Gastroesophageal sphincter (tissue), 3 donors: ENCODE results near the gene KDM5C.

Experiments
- EP300 ChIP-seq: sonication (generic); formaldehyde crosslinking; IDR thresholded peaks from one replicate; pipeline ENCODE4 v1.6.1; 2017; ENCODE audit warnings: antibody characterized with exemption, mild to moderate bottlenecking
- POLR2A ChIP-seq, 2 donors: fragments of 450-650 bp; IDR thresholded peaks; one replicate each; pipeline ENCODE4 v1.6.1; 2017; ENCODE audit warnings: antibody characterized with exemption in 2 of 2, mild to moderate bottlenecking in 2 of 2, moderate library complexity in 1 of 2
- POLR2AphosphoS5 ChIP-seq: sonication (generic); formaldehyde crosslinking; IDR thresholded peaks from one replicate; pipeline ENCODE4 v1.6.1; 2017; ENCODE audit warnings: antibody characterized with exemption
- TF ChIP-seq, protein P1 (sequence below), 4 experiments: fragments of 200-600 bp in 2 of 4; fragments of 450-650 bp in 2 of 4; sonication (generic) in 1 of 4; IDR thresholded peaks; one replicate each; pipeline ENCODE4 v1.5.1; 2017 to 2019; ENCODE audit warnings: antibody characterized with exemption in 4 of 4, mild to moderate bottlenecking in 2 of 4, moderate library complexity in 2 of 4

DNA sequence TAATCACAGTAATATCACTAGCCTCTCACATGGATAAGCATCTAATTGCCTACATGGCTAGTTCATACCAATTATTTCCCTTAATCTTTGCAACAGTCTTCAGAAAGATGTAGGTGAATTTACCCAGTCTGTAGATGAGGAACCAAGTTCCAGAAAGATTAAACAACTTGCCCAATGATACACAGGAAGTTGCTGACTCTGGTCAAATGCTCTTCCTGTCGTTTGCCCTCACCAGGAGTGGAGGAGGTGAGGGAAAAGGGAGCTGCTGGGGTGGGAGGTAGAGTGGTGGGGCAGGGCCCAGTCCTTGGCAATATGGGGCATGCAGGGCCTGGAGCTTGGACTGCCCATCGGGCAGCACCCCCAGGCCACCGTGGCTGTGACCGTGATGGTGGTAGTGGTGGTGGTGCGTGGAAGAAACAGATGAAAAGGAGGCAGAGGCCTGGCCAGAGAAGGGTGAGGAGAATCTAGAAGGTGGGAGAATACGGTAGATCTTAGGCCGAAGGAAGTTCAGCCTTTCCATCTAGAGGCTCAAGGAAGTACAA is 2.3 kb upstream of the KDM5C start:
- no peak for TF ChIP-seq POLR2A (IDR thresholded peaks at IDR 0.05)
- TF ChIP-seq, protein P1, sequence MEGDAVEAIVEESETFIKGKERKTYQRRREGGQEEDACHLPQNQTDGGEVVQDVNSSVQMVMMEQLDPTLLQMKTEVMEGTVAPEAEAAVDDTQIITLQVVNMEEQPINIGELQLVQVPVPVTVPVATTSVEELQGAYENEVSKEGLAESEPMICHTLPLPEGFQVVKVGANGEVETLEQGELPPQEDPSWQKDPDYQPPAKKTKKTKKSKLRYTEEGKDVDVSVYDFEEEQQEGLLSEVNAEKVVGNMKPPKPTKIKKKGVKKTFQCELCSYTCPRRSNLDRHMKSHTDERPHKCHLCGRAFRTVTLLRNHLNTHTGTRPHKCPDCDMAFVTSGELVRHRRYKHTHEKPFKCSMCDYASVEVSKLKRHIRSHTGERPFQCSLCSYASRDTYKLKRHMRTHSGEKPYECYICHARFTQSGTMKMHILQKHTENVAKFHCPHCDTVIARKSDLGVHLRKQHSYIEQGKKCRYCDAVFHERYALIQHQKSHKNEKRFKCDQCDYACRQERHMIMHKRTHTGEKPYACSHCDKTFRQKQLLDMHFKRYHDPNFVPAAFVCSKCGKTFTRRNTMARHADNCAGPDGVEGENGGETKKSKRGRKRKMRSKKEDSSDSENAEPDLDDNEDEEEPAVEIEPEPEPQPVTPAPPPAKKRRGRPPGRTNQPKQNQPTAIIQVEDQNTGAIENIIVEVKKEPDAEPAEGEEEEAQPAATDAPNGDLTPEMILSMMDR (IDR thresholded peaks at IDR 0.05): no peak
- TF ChIP-seq POLR2AphosphoS5: no peak
- no peak for TF ChIP-seq EP300
